Fibroblast of upper back skin (primary cell): Measurements from ENCODE around the gene DRD4.
"Not testable (repeated sequence)": the region's sequence is repeated elsewhere in the genome, so short reads cannot be mapped to it uniquely, and the experiment has no call there.

ENCODE experiments used
- DNase-seq: peaks from one replicate; pipeline ENCODE4 v3.0.0-alpha.2; 2013

Gene DRD4

GRCh38 chr11:680970-681369, 43.9 kb downstream of the DRD4 start:
- DNase-seq = no peak

GRCh38 chr11:686451-687243, 49.6 kb downstream of the DRD4 start:
- DNase-seq = no peak

- DNase-seq = no peak
Measured at GRCh38 chr11:687751-688150, 50.7 kb downstream of the DRD4 start.

GRCh38 chr11:688681-689080, 51.6 kb downstream of the DRD4 start:
- DNase-seq = no peak

- no peak for DNase-seq
Measured at GRCh38 chr11:689625-690024, 52.6 kb downstream of the DRD4 start.

- not testable (repeated sequence) for DNase-seq
Measured at GRCh38 chr11:690244-690643, 53.2 kb downstream of the DRD4 start.
